Activated CD8-positive, alpha-beta T cell treated with anti-CD3 and anti-CD28 coated beads for 36 hours (primary cell): Measurements from ENCODE around the gene SLC7A11. TPM values are rescaled to one million over a fixed set of nuclear protein-coding genes. Genes with fewer than 3 reads are reported as not detected.

ENCODE experiments used
- ATAC-seq: fragments of 200-7000 bp; cut with Tn5 transposase; one replicate; pipeline ENCODE4 v1.10.0; 2021; ENCODE audit warnings: mild to moderate bottlenecking, moderate library complexity
- CTCF ChIA-PET: fragments of 350-600 bp; sonication (Branson Sonifier 250); formaldehyde crosslinking; loops from one replicate; lab custom pipeline; 2021; ENCODE audit warnings: antibody characterized with exemption; lab: Charles Lee
- POLR2A ChIA-PET: fragments of 350-600 bp; sonication (Branson Sonifier 250); formaldehyde crosslinking; loops from one replicate; lab custom pipeline; 2021; ENCODE audit warnings: antibody characterized with exemption; lab: Charles Lee
- DNase-seq: peaks from one replicate; pipeline ENCODE4 v3.0.0-alpha.2; 2020
- H3K27ac Mint-ChIP-seq: one replicate; pipeline ENCODE4 v1.8.0; 2021; ENCODE audit warnings: mild to moderate bottlenecking, mixed read lengths
- H3K27me3 Mint-ChIP-seq: one replicate; pipeline ENCODE4 v1.8.0; 2021; ENCODE audit warnings: mixed read lengths
- H3K36me3 Mint-ChIP-seq: one replicate; pipeline ENCODE4 v1.8.0; 2021; ENCODE audit warnings: low read depth, mixed read lengths
- H3K4me1 Mint-ChIP-seq: one replicate; pipeline ENCODE4 v1.8.0; 2021; ENCODE audit warnings: low read depth, mixed read lengths
- H3K4me3 Mint-ChIP-seq: one replicate; pipeline ENCODE4 v1.8.0; 2021; ENCODE audit warnings: mild to moderate bottlenecking, moderate library complexity, mixed read lengths
- H3K9me3 Mint-ChIP-seq: one replicate; pipeline ENCODE4 v1.8.0; 2021; ENCODE audit warnings: mixed read lengths
- intact Hi-C: fragments of 100-400 bp; cut with micrococcal nuclease; formaldehyde crosslinking; loops from one replicate; pipeline ENCODE4 v1.10.0; 2022
- total RNA-seq, 2 experiments: library from RNA; stranded (reverse); gene quantifications; one replicate each; pipeline ENCODE4 v1.2.3, GENCODE V29; 2021
- TF ChIP-seq, protein P1 (sequence below): fragments of 200-600 bp; IDR thresholded peaks from one replicate; pipeline ENCODE4 v1.8.0; 2022; ENCODE audit warnings: antibody characterized with exemption, mild to moderate bottlenecking

SLC7A11 gene
- total RNA-seq, 2 experiments from 2014 or later: 3.7 to 4.5 TPM

DNA sequence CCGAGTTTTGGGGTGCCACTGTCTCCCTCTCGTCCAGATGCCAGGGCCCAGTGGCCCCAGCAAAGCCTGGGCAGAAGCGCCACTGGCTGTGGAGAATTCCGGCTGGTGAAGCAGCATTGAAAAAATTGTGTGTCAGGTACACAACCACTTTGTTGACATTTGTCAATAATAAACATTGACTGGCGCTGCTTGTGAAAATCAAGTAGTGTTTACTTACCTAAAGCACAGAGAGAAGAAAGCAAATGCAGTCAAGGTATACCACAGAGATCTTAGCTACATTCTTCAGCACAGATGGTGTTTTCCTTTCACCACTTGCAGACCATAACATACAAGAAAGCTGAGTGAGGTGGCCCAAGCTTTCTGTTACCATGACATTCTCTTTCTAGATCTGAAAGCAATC, 14.5 kb upstream of the SLC7A11 start:
- ATAC-seq (no peak), DNase-seq (no peak)
- intact Hi-C loops: no loop called here
- ChIA-PET POLR2A (no interaction called here), CTCF (no interaction called here)
- TF ChIP-seq, protein P1, sequence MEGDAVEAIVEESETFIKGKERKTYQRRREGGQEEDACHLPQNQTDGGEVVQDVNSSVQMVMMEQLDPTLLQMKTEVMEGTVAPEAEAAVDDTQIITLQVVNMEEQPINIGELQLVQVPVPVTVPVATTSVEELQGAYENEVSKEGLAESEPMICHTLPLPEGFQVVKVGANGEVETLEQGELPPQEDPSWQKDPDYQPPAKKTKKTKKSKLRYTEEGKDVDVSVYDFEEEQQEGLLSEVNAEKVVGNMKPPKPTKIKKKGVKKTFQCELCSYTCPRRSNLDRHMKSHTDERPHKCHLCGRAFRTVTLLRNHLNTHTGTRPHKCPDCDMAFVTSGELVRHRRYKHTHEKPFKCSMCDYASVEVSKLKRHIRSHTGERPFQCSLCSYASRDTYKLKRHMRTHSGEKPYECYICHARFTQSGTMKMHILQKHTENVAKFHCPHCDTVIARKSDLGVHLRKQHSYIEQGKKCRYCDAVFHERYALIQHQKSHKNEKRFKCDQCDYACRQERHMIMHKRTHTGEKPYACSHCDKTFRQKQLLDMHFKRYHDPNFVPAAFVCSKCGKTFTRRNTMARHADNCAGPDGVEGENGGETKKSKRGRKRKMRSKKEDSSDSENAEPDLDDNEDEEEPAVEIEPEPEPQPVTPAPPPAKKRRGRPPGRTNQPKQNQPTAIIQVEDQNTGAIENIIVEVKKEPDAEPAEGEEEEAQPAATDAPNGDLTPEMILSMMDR: no peak
- no peak overlapping the region for H3K4me3 Mint-ChIP-seq
- no peaks in the 10 kb centered on the region for H3K9me3 Mint-ChIP-seq
- no peaks in the 10 kb centered on the region for H3K4me1 Mint-ChIP-seq
- H3K27me3 Mint-ChIP-seq: peaks cover 2% of the 10 kb centered on the region
- H3K27ac Mint-ChIP-seq: no peak overlapping the region
- H3K36me3 Mint-ChIP-seq: no peaks in the 10 kb centered on the region

DNA sequence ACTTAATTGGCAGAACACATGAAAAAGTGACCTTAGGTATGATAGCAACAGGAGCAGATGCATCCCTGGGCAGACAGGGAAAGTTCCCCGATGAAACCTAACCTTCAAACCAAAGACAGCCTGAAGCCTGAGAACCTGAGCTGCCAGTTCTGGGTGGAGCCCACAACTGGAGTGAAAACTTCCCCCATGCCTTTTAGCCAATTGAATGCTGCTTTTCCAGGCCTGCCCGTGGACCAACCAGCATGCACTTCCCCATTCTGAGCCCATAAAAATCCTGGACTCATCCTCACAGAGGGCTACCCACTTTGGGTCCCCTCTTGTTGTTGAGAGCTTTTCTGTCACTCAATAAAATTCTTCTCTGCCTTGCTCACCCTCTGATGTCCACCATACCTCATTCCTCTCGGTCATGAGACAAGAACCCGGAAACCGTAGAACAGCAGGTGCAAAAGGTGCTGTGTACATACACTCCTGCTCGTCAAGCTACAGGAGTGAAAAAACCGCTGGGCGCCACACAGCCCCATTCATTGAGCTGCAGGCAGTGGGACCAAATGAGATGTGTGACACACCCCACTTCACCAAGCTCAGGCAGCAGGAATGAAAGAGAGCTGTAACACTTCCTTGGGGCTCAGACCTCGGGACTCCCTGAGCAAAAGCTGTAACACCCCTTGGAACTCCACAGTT, 13.9 kb upstream of the SLC7A11 start:
- no peaks in the 10 kb centered on the region for H3K4me1 Mint-ChIP-seq
- H3K27ac Mint-ChIP-seq: no peak overlapping the region
- CTCF ChIA-PET: no interaction called here
- H3K9me3 Mint-ChIP-seq: no peaks in the 10 kb centered on the region
- POLR2A ChIA-PET: no interaction called here
- DNase-seq (no peak), ATAC-seq (no peak)
- intact Hi-C loops: no loop called here
- no peak overlapping the region for H3K4me3 Mint-ChIP-seq
- TF ChIP-seq, protein P1: no peak
- H3K27me3 Mint-ChIP-seq: peaks cover 2% of the 10 kb centered on the region
- no peaks in the 10 kb centered on the region for H3K36me3 Mint-ChIP-seq

DNA sequence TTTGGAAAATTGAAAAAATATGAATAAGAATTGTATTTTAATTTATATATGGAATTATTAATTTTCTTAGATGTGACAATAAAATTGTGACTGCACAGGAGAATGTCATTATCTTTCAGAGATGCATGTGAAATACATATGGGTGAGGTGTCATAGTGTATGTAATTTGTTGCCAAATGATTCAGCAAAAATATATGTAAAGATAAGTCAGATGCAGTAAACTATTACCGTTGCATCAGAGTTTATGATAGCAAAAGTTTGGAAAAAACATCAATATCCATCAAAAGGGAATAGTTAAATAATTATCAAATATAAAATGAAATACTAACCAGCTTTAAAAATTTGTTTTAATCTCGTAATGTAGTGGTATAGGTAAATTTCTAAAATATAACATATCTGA, 10.4 kb upstream of the SLC7A11 start:
- TF ChIP-seq, protein P1: no peak
- no peak for DNase-seq
- intact Hi-C loops: no loop called here
- no peaks in the 10 kb centered on the region for H3K9me3 Mint-ChIP-seq
- H3K4me1 Mint-ChIP-seq: no peaks in the 10 kb centered on the region
- no peak for ATAC-seq
- ChIA-PET POLR2A (no interaction called here), CTCF (no interaction called here)
- no peak overlapping the region for H3K4me3 Mint-ChIP-seq
- no peak overlapping the region for H3K27ac Mint-ChIP-seq
- peaks cover 2% of the 10 kb centered on the region for H3K27me3 Mint-ChIP-seq
- H3K36me3 Mint-ChIP-seq: no peaks in the 10 kb centered on the region

DNA sequence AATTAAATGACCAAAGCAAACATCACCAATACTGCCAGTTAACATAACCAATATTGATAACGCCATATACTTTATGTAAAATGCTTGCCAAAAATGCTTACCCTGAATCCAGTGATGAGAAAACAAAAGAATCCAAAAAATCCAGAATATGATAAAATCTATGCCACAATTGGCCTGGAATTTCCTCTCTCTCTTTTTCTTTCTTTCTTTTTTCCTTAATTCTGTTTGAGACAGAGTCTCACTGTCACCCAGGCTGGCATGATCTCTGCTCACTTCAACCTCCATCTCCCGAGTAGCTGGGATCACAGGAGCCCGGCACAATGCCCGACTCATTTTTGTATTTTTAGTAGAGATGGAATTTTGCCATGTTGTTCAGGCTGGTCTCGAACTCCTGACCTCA, 9.8 kb upstream of the SLC7A11 start:
- Mint-ChIP-seq H3K27ac (no peak overlapping the region), H3K36me3 (no peaks in the 10 kb centered on the region)
- POLR2A ChIA-PET: no interaction called here

DNA sequence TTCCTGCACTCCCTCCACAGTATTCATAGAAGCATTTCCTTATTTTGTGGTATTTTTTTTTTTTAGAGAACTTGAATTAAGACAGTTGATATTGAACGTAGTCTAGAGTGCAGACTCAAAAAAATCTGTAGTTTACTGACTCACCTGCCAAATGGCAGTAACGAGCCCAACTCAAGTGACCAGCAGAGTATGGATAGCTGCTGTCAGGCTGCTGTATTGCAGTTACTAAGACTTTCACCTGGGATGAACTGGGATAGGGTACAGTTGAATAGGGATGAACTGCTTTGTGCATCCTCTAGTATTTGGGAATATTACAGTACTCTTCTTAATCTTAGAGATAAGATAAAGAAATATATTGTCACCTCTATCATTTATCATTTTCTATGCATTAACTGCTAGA, 7.0 kb upstream of the SLC7A11 start:
- intact Hi-C loops: no loop called here
- no peaks in the 10 kb centered on the region for H3K9me3 Mint-ChIP-seq
- H3K4me3 Mint-ChIP-seq: no peak overlapping the region
- no peaks in the 10 kb centered on the region for H3K27me3 Mint-ChIP-seq
- H3K27ac Mint-ChIP-seq: no peak overlapping the region
- ChIA-PET POLR2A (no interaction called here), CTCF (no interaction called here)
- TF ChIP-seq, protein P1: no peak
- no peaks in the 10 kb centered on the region for H3K4me1 Mint-ChIP-seq
- ATAC-seq (no peak), DNase-seq (no peak)
- H3K36me3 Mint-ChIP-seq: no peaks in the 10 kb centered on the region

More for the DNA sequence above, 9.8 kb upstream of the SLC7A11 start:
- Mint-ChIP-seq H3K4me3 (no peak overlapping the region), H3K27me3 (peaks cover 2% of the 10 kb centered on the region), H3K4me1 (no peaks in the 10 kb centered on the region), H3K9me3 (no peaks in the 10 kb centered on the region)
- CTCF ChIA-PET: no interaction called here
- ATAC-seq (no peak), DNase-seq (no peak)
- intact Hi-C loops: no loop called here
- TF ChIP-seq, protein P1: no peak
